GM19455 (cell line): ENCODE data around the gene GDF2.

Experiments used
- ATAC-seq: cut with Tn5 transposase; IDR thresholded peaks from one replicate; pipeline ENCODE4 v1.9.1; 2021; ENCODE audit not compliant: unreplicated experiment

Gene GDF2

GRCh38 chr10:47366731-47367460 is 44.6 kb downstream of the GDF2 start:
- ATAC-seq = no peak

GRCh38 chr10:47367646-47368045 is 45.4 kb downstream of the GDF2 start:
- no peak for ATAC-seq

- no peak for ATAC-seq
Observed at GRCh38 chr10:47368431-47369180, 46.4 kb downstream of the GDF2 start.

- ATAC-seq = no peak
Observed at GRCh38 chr10:47369251-47369894, 47.1 kb downstream of the GDF2 start.

GRCh38 chr10:47370015-47370767 is 47.9 kb downstream of the GDF2 start:
- no peak for ATAC-seq

- ATAC-seq = no peak
Observed at GRCh38 chr10:47370878-47371277, 48.6 kb downstream of the GDF2 start.

- no peak for ATAC-seq
Observed at GRCh38 chr10:47371629-47372485, 49.6 kb downstream of the GDF2 start.

- no peak for ATAC-seq
Observed at GRCh38 chr10:47372726-47373125, 50.5 kb downstream of the GDF2 start.

GRCh38 chr10:47374611-47375536 is 52.6 kb downstream of the GDF2 start:
- no peak for ATAC-seq

- no peak for ATAC-seq
Observed at GRCh38 chr10:47376522-47377220, 54.4 kb downstream of the GDF2 start.
